Endothelial cell of umbilical vein (primary cell): ENCODE results near the gene C11orf21. TPM values are rescaled to one million over a fixed set of nuclear protein-coding genes. Genes with fewer than 3 reads are reported as not detected.

Source experiments
- BruUV-seq: library from RNA; stranded (reverse); fragments of 400-500 nt; replicated peaks from 2 replicates; lab custom pipeline; 2021; lab: Mats Ljungman, UMichigan
- CTCF ChIA-PET: fragments of 300-600, 350-600 bp; sonication (Branson Sonifier 250); formaldehyde crosslinking; loops from one replicate; lab custom pipeline; 2021; ENCODE audit warnings: antibody characterized with exemption, inconsistent platforms; lab: Charles Lee
- POLR2A ChIA-PET: fragments of 300-600, 350-600 bp; sonication (Branson Sonifier 250); formaldehyde crosslinking; loops from one replicate; lab custom pipeline; 2021; ENCODE audit warnings: antibody characterized with exemption, inconsistent platforms; lab: Charles Lee
- DNase-seq: peaks from one replicate; pipeline ENCODE4 v3.0.0-alpha.2; 2011; ENCODE audit warnings: low read depth, low spot score
- FAIRE-seq: peaks from 2 replicates; lab custom pipeline; 2011; peaks lifted over from hg19 to GRCh38; lab: Jason Lieb, UNC
- H2AFZ ChIP-seq: 2 replicates; pipeline ENCODE4 v1.6.0; 2012; ENCODE audit warnings: low read depth, low read length, control low read depth, inconsistent platforms
- H3K27ac ChIP-seq: 2 replicates; pipeline ENCODE4 v1.5.1; 2011; ENCODE audit warnings: low read depth, mild to moderate bottlenecking, control low read depth, low read length, moderate library complexity; ENCODE audit not compliant: insufficient read depth
- H3K27me3 ChIP-seq, 2 experiments: 2 replicates each; pipeline versions ENCODE4 v1.6.0 to v1.6.1; 2011; ENCODE audit warnings: low read length in 2 of 2, mixed read lengths in 1 of 2; ENCODE audit not compliant: control insufficient read depth in 2 of 2, insufficient read depth in 2 of 2
- H3K36me3 ChIP-seq, 2 experiments: 2 replicates in 1 of 2; 3 replicates in 1 of 2; pipeline ENCODE4 v1.5.1; 2011; ENCODE audit warnings: low read length in 2 of 2, mild to moderate bottlenecking in 1 of 2, moderate library complexity in 1 of 2; ENCODE audit not compliant: control insufficient read depth in 2 of 2, insufficient read depth in 2 of 2; ENCODE audit errors: extremely low read depth in 1 of 2
- H3K4me1 ChIP-seq: 3 replicates; pipeline ENCODE4 v1.5.1; 2011; ENCODE audit warnings: mild to moderate bottlenecking, low read length; ENCODE audit not compliant: control insufficient read depth, insufficient read depth; ENCODE audit errors: extremely low read depth
- H3K4me2 ChIP-seq: 2 replicates; pipeline ENCODE4 v1.6.1; 2011; ENCODE audit warnings: low read length, control low read depth, mixed read lengths; ENCODE audit not compliant: insufficient read depth
- H3K4me3 ChIP-seq, 3 experiments: fragments of 200-600 bp in 1 of 3; sonication (generic), shearing (Covaris generic) in 1 of 3; replicated peaks in 1 of 3; 2 replicates each; pipeline ENCODE4 v1.5.1; 2011 to 2016; ENCODE audit warnings: control low read depth in 3 of 3, low read length in 3 of 3, mild to moderate bottlenecking in 2 of 3, inconsistent platforms in 1 of 3, low read depth in 1 of 3, moderate library complexity in 1 of 3; ENCODE audit not compliant: insufficient read depth in 1 of 3
- H3K79me2 ChIP-seq: 2 replicates; pipeline ENCODE4 v1.6.0; 2012; ENCODE audit warnings: low read length, inconsistent platforms; ENCODE audit not compliant: control insufficient read depth, insufficient read depth
- H3K9ac ChIP-seq: replicated peaks from 2 replicates; pipeline ENCODE3; 2011; ENCODE audit warnings: low read length, control low read depth; ENCODE audit not compliant: insufficient read depth; ENCODE audit errors: extremely low read depth
- H3K9me1 ChIP-seq: replicated peaks from 3 replicates; pipeline ENCODE4 v1.6.0; 2011; ENCODE audit warnings: mild to moderate bottlenecking, low read length; ENCODE audit not compliant: control insufficient read depth, insufficient read depth; ENCODE audit errors: extremely low read depth
- H3K9me3 ChIP-seq: replicated peaks from 2 replicates; pipeline ENCODE4 v1.5.1; 2012; ENCODE audit warnings: low read length, inconsistent platforms; ENCODE audit not compliant: control insufficient read depth, insufficient read depth
- H4K20me1 ChIP-seq: replicated peaks from 2 replicates; pipeline ENCODE3; 2011; ENCODE audit warnings: mild to moderate bottlenecking, low read length; ENCODE audit not compliant: control insufficient read depth, insufficient read depth; ENCODE audit errors: extremely low read depth
- EZH2 ChIP-seq: IDR thresholded peaks from 2 replicates; pipeline ENCODE4 v1.6.1; 2012; ENCODE audit warnings: borderline replicate concordance, low read depth, mild to moderate bottlenecking, moderate library complexity, low read length, inconsistent platforms; ENCODE audit not compliant: severe bottlenecking
- FOS ChIP-seq: IDR thresholded peaks from 2 replicates; pipeline ENCODE4 v1.6.1; 2011; ENCODE audit warnings: mild to moderate bottlenecking, low read length, moderate library complexity, borderline replicate concordance; ENCODE audit not compliant: insufficient read depth
- GATA2 ChIP-seq: IDR thresholded peaks from 2 replicates; pipeline ENCODE4 v1.7.0; 2011; ENCODE audit warnings: low read depth, mild to moderate bottlenecking, moderate library complexity, mixed read lengths, low read length; ENCODE audit not compliant: insufficient read length, insufficient read depth
- JUN ChIP-seq: IDR thresholded peaks from 2 replicates; pipeline ENCODE4 v1.6.1; 2011; ENCODE audit warnings: borderline replicate concordance, low read depth; ENCODE audit not compliant: insufficient read length, insufficient read depth
- MYC ChIP-seq: IDR thresholded peaks from one replicate; pipeline ENCODE4 v1.6.1; 2011; ENCODE audit warnings: mild to moderate bottlenecking, low read depth, low read length
- POLR2A ChIP-seq: IDR thresholded peaks from 2 replicates; pipeline ENCODE4 v1.6.1; 2012; ENCODE audit warnings: low read depth, mild to moderate bottlenecking, control low read depth, low read length
- POLR2AphosphoS5 ChIP-seq: IDR thresholded peaks from 2 replicates; pipeline ENCODE4 v1.6.1; 2012; ENCODE audit warnings: low read depth, mild to moderate bottlenecking, control low read depth, low read length, moderate library complexity; ENCODE audit not compliant: insufficient read depth
- dilution Hi-C: fragments of 300-500 bp; cut with MboI; formaldehyde crosslinking; loops from one replicate; pipeline ENCODE4 v1.15.0; 2019; ENCODE audit warnings: low sequenced_read_pairs; ENCODE audit not compliant: extremely low pct_ligation_motif_present
- intact Hi-C: fragments of 100-400 bp; cut with micrococcal nuclease; formaldehyde crosslinking; loops from one replicate; pipeline ENCODE4 v1.10.0; 2022
- polyA plus RNA-seq, 4 experiments: library from polyadenylated mRNA; depleted of rRNA in 3 of 4; stranded (reverse) in 3 of 4; unstranded in 1 of 4; fragments of >200 nt; gene quantifications; 2 replicates each; pipeline versions ENCODE4 v1.2.1 to v1.2.3, GENCODE V29; 2011 to 2012; ENCODE audit warnings: missing spikeins in 1 of 4
- total RNA-seq: library from RNA; stranded (reverse); gene quantifications from 2 replicates; pipeline ENCODE4 v1.2.3, GENCODE V29; 2021
- TF ChIP-seq, protein P1 (sequence below), 2 donors: IDR thresholded peaks; 1 replicate in 1 of 2; 2 replicates in 1 of 2; pipeline ENCODE4 v1.5.1; 2011; ENCODE audit warnings: low read length in 2 of 2, mild to moderate bottlenecking in 2 of 2, moderate library complexity in 2 of 2, control low read depth in 1 of 2, inconsistent platforms in 1 of 2, low read depth in 1 of 2; ENCODE audit not compliant: insufficient read depth in 1 of 2; ENCODE audit errors: extremely low read depth in 1 of 2
- TF ChIP-seq, protein P2 (sequence below): IDR thresholded peaks from 2 replicates; pipeline ENCODE4 v1.6.1; 2011; ENCODE audit not compliant: insufficient read depth, insufficient read length

The C11orf21 gene
- total and polyA plus RNA-seq, 2 donors (not counting 3 experiments of a cell fraction or from before 2014, with no cell fraction given): not detected

DNA sequence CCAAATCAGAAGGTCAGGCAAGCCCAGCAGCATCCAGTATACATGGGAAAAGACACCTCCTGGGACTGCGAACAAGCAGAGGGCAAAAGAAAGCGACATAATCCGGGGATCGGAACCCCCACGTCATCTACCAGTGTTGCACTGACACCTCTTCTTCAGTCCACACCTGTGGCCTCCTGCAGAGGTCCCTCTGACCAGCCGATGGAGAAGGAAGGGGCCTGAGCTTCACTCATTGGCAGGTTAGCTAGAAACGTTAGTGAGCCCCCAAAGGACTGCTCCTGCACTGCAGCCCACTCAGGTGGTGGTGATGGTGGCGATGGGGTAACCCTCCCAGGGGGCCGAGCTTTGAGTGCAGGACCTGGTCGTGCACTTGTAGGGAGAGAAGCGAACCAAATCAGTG, 53.5 kb downstream of the C11orf21 start:
- Histone ChIP-seq H3K9me3 (no peaks in the 10 kb centered on the region), H3K9me1 (no peaks in the 10 kb centered on the region)
- POLR2A ChIA-PET: no interaction called here

More for the DNA sequence above, 53.5 kb downstream of the C11orf21 start:
- no peaks in the 10 kb centered on the region for H3K36me3 ChIP-seq
- H3K27me3 ChIP-seq: peaks cover 2 to 8% of the 10 kb centered on the region in 2 experiments
- intact Hi-C loops: no loop called here
- H3K4me1 ChIP-seq: no peaks in the 10 kb centered on the region
- H4K20me1 ChIP-seq: no peaks in the 10 kb centered on the region
- FAIRE-seq: no peak
- no peaks in the 10 kb centered on the region for H3K79me2 ChIP-seq
- H3K9ac ChIP-seq: no peak overlapping the region
- TF ChIP-seq, protein P1, sequence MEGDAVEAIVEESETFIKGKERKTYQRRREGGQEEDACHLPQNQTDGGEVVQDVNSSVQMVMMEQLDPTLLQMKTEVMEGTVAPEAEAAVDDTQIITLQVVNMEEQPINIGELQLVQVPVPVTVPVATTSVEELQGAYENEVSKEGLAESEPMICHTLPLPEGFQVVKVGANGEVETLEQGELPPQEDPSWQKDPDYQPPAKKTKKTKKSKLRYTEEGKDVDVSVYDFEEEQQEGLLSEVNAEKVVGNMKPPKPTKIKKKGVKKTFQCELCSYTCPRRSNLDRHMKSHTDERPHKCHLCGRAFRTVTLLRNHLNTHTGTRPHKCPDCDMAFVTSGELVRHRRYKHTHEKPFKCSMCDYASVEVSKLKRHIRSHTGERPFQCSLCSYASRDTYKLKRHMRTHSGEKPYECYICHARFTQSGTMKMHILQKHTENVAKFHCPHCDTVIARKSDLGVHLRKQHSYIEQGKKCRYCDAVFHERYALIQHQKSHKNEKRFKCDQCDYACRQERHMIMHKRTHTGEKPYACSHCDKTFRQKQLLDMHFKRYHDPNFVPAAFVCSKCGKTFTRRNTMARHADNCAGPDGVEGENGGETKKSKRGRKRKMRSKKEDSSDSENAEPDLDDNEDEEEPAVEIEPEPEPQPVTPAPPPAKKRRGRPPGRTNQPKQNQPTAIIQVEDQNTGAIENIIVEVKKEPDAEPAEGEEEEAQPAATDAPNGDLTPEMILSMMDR (IDR thresholded peaks at IDR 0.05; ENCODE audit: extremely low read depth in 1 of 2, insufficient read depth in 1 of 2, low read depth in 1 of 2, low read length in 2 of 2): no peak
- TF ChIP-seq FOS (no peak), MYC (no peak), GATA2 (no peak), JUN (no peak), EZH2 (no peak), POLR2A (no peak), POLR2AphosphoS5 (no peak)
- TF ChIP-seq, protein P2, sequence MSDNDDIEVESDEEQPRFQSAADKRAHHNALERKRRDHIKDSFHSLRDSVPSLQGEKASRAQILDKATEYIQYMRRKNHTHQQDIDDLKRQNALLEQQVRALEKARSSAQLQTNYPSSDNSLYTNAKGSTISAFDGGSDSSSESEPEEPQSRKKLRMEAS: no peak
- no peak overlapping the region for H3K4me3 ChIP-seq
- no peak overlapping the region for H3K27ac ChIP-seq
- no peak overlapping the region for H3K4me2 ChIP-seq
- CTCF ChIA-PET: no interaction called here
- BruUV-seq: no TSS peak
- dilution Hi-C loops: no loop called here
- no peak overlapping the region for H2AFZ ChIP-seq
- DNase-seq: no peak
